GM18909 (cell line): Measurements from ENCODE around the gene ZNF821.
"Not testable (repeated sequence)": the region's sequence is repeated elsewhere in the genome, so short reads cannot be mapped to it uniquely, and the experiment has no call there.

Experiments
- ATAC-seq: cut with Tn5 transposase; IDR thresholded peaks from one replicate; pipeline ENCODE4 v1.9.1; 2021; ENCODE audit warnings: mild to moderate bottlenecking; ENCODE audit not compliant: unreplicated experiment, poor library complexity

ZNF821 gene

GRCh38 chr16:71826533-71827017 is 57.4 kb downstream of the ZNF821 start:
- no peak for ATAC-seq

- peak; percentile 14 for ATAC-seq
Measured at GRCh38 chr16:71817155-71817500, 66.9 kb downstream of the ZNF821 start.

- no peak for ATAC-seq
Measured at GRCh38 chr16:71811261-71811803, 72.7 kb downstream of the ZNF821 start.

- not testable (repeated sequence) for ATAC-seq
Measured at GRCh38 chr16:71810155-71810530, 73.8 kb downstream of the ZNF821 start.
